Stimulated activated CD4-positive, alpha-beta T cell treated with anti-CD3 and anti-CD28 coated beads, Interleukin-1b, Interleukin-23, amount 100 ng/mL, for 1 hour (primary cell): ENCODE results near the gene BRSK2.

Source experiments
- DNase-seq, 2 donors: peaks; one replicate each; pipeline ENCODE4 v3.0.0-alpha.2; 2020; ENCODE audit warnings: low read depth in 2 of 2

Gene BRSK2

DNA sequence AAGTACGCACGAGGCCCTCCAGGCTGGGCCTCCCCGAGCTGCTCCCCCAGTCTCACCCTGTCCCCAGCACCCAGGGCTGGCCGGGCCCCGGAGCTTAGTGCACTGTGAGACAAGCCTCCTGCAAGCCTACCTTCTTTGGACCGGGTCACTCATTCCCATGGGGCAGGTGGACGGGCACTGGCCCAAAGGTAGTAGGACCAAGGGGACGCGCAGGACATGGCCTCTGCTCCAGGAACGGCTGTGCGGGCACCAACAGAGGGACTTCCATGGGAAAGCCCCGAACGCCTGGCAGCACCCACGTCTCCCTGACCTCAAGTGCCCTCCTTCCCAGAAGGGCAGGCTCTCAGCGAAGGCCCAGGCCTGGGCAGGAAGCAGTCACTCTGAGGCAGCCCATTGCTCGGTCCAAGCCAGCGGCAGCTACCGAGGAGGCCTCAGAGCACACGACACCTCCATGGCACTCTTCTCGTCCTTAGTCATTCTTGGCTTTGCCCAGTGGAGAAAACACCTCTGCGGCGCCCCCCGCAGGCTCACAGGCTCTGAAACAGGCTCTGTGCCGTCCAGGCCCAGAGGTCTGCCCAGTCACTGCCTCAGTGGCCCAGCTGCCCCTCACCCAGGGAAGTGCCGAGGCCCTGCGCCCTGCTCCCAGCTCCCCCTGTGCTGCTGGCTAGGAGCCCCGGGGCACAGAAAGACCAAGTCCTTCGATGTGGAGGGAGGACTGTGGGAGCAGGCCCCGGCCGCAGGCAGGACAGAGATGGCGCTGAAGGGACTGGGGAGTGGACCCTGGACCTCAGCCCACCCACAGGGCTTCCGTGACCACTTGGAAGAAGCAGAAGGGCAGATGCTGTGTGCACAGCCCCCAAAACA, 93.1 kb downstream of the BRSK2 start:
- DNase-seq = no peak

DNA sequence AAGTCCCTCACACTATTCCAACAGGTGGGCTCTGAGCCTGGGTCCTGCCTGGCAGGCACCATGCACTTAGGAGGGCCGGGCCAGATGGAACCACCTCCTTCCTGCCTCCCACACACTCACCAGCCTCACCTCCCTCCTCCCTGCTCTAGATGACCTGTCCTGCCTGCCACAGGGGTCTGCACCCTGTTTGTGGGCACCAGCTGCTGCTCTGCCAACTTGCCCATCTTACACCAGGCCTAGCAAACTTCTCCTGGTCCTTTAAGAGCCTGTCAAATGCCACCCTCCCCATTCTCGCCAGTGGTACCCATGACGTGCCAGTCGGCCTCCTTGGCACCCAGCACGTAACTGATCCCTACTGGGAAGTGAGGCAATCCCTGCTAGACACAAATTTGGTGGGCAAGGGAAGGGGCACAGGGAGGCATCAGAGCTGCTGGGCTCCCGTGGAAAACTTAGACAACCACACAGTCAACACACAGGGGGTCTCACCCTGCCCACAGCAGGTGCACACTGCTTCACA, 93.8 kb downstream of the BRSK2 start:
- DNase-seq = no peak

DNA sequence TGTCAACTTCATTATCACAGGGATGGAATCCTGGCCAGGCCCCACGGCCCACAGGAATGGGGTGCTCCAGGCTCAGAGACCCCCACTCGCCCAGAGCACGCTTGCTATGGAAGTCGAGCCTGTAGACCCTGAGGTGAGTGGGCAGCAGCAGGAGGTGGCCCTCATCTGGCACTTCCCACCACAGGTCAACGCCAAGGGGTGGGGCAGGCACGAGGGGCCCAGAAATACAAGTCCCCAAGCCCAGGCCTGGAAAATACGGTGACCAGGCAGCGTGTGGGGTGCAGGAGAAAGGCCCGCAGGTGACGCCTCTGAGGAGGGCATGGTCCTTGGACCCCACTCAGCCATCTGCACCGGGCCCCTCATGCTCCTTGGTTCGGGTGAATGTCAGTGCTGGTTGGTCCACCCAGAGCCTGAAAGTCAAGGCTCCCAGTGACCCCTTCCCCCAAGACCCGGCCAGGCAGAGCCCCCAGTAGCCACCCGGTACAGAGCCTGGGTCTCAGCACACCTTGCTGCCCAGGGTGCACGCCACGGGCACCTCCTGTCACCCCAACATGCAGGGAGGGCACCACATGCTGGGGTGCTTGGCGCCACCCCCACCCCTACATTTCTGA, 94.4 kb downstream of the BRSK2 start:
- DNase-seq = no peak

DNA sequence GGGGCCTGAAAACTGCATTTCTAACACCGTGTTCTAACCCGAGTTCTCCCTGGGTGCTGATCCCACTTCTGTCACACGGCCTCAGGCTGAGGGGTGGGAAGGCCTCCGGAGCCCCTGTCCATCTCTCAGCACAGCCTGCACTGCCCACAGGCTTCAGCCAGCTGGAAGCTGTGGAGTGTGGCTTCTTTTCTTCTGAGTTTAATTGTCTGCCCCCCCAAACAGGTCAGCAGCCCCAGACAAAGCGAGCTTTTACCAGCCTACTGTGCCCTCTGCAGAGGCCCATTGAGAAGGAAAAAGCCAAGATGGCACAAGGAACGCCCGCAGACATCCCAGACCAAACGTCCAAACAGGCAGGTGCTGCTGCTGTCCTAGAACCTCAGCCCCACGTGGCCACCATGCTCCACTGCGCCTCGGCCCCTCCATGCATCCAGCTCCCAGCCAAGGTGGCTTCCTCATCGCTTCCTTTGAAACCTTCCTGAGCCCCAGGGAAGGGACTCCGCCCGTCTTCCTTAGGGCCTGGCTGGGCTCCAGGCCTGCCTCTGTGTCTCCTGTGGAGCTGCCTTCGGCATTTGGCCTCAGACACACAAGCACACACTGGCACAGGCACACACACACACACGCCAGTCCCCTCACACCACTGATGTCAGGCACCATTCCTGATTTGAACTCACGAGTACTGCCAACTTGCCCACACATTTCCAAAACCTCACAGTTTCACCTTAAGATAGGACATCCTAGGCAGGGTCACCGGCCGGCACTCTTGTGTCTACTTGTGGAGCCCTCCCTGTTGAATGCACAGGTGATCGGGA, 95.2 kb downstream of the BRSK2 start:
- DNase-seq = no peak

DNA sequence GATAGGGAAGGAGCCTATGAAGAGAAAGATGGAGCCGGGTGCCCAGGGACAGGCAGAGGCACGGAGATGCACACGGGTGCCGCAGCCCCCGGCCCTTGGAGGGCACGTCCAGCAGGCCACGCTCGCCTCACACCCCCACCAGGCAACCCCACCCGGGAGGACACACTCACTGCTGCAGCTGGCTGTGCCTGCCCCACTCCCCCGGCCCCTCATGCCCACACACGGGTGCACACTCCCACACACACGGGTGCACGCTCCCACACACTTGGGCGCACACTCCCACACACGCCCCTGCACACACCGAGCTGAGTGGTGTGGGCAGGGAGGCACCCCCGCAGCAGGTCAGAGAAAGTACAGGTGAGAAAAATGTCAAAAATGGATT, 95.8 kb downstream of the BRSK2 start:
- no peak for DNase-seq

DNA sequence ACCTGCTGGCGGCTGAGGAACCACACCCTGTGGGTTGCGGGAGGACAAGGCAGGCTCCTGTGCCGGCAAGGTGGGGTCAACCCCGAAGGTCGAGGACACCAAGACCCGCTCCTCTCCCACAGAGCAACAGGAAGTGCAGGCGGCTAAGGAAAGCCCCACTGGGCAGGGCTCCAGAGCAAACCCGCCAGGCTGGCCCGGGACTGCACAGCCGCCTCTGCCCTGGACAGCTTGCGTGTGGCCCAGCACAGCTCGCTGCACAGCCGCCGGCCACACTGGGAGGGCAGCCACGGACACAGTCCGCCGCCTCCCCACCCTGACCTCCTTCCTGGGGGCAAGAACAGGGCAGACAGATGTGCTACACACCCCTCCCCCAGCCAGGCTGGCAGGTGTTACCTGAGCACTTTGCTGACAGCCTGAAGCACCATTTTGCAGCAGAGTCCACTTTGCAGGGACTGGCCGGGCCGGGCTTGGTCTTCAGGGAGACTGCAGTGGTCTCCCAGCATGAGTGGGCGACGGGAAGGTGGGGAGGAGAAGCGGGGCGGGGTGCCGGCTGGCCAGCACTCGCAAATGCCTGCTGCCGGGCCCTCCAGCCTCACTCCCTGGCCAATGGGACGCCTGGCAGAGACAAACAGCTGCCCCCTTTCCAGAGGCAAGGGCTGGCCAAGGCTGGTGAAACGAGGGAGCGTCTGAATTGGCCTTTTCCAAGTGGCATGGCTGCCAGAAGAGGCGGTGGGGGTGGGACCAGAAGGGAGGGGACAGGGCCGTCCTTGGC, 96.5 kb downstream of the BRSK2 start, which contains the start of gene MOB2:
Gene MOB2 (minus strand): TSS at position 726 of the 772 bp plus-strand sequence. CDS start 223 bp downstream, at position 503.
- DNase-seq = no peak

DNA sequence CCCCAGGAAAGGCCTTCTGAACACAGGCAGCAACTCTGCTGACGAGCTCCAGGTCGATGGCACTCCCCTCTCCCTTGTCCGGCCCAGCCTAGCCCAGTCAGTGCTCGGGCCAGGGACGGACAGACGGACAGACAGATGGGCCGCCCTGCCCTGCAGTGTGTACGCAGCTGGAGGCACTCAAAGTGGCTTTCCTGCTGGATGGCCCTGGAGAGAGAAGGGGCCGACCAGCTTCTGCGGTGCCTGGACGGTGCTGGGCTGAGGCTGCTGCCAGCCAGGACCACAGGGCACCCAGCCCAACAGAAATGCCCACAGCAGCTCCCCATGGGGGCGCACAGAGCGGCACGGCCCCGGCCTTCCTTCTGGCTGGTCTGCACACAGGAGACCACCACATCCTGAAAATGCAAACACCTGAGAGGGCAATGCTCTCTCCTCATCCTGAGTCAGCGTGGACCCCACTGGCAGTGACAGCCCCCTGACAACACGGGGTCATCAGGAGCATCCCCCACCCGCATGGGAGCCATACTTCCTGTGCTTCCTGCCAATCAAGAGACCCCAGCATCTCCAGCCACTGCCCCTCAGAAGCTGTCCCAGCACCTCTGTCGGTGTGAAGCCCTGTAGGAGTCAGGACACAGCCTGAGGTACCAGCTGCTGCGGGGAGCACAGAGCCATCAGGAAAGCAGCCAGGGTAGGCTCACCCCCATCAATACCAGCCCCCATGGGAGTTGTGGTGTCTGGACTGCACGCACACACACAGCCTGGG, 97.5 kb downstream of the BRSK2 start:
- DNase-seq = no peak

DNA sequence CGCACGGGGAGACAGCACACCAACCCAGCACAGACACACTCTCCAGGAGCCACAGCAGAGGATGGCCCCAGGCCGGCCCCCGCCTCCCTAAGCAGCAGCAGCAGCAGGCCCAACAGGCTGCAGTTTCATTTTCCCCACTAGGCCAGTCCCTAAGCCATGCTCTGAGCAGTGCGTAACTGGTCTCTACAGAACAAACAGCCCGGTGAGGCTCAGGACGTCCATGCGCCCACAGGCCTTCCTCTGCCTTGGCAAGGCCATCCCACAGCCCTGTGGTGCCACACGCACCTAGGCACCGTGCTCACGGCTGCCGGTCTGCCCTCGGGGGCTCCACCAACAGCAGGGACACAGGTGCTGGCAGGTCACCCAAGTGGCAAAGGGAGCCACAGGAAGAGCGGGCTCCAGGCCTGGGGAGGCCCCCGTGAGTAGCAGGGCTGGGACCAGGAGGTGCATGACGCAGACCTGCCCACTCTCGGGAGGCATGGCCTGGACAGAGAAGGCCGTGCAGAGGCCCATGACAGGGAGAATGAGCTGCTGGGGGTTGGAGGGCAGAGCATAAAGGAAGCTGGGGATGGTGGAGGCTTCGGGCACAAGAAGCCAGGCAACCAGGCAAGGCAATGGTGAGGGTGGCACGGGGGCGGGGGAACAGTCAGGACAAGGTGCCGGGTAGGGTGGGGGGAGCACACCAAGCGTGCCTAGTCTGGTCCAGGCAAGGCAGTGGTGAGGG, 98.3 kb downstream of the BRSK2 start:
- no peak for DNase-seq

DNA sequence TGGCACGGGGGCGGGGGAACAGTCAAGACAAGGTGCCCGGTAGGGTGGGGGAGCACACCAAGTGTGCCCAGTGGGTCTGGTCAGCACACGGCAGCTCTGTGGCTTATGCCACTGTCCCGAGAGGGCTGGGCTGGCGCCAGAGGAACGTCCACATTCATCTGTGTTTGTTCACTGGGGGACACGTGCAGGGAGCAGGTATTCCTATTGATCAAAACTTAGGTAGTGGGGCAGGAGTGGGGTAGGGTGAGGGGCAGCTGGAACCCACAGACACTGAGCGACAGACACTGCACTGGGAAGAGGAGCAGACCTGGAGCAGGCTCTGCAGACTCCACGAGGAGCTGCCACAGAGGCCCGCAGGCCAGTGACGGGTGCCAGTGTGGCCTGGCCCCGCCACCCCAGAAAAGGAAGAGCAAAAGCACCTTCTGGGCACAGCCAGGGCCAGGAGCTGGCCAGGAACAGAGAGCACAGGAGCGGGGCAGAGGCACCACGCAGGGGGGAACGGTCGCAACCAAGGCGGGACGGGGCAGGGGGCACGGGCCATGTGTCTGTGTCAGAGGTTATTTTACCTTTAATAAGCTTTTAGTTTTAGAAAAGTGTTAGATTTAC, 98.9 kb downstream of the BRSK2 start:
- no peak for DNase-seq

DNA sequence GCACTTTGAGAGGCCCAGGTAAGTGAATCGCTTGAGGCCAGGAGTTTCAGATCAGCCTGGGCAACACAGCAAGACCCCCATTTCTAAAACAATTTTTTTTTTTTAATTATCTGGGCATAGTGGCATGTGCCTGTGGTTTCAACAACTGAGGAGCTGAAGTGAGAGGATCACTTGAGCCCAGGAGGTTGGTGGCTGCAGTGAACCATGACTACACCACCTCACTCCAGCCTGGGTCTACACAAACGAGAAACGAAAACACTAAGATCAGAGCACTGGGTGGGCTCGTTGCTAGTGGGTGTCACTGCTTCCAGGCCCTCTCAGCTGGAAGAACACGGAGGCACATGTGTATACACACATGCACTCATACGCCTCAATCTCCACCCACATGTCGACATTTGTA, 100.9 kb downstream of the BRSK2 start:
- DNase-seq = no peak

DNA sequence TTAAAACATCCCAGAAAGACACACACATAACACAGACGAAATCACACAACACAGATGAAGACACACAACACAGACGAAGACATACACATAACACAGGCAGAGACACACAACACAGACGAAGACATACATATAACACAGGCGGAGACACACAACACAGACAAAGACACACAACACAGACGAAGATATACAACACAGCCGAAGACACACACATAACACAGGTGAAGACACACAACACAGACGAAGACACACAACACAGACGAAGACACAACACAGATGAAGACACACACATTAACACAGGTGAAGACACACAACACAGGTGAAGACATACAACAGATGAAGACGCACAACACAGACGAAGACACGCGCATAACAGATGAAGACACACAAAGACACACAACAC, 101.6 kb downstream of the BRSK2 start:
- DNase-seq = no peak

DNA sequence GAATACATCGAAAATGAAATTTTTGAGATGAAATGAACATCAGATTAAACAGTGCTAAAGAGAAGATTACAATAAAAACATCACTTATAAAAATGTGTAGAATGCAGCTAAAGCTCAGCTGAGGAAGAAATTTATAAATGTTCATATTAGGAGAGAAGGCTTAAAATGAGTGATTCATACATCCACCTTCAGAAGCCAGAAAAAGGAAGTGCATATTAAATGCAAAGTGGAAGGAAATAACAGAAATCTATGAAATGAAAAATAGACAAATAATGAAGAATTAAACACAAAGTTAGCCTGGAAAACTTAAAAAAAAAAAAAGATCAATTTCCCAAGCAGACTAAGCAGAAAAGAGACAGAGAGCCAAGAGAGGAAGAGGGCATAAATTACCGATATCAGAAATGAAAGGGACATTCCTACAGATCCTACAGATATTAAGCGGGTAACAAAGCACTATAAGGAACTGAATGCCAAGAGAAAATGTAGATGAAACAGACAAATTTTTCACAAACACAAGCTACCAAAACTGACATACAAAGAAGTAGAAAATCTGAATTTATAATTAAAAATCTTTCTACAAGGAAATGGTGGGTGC, 104.0 kb downstream of the BRSK2 start:
- no peak for DNase-seq

DNA sequence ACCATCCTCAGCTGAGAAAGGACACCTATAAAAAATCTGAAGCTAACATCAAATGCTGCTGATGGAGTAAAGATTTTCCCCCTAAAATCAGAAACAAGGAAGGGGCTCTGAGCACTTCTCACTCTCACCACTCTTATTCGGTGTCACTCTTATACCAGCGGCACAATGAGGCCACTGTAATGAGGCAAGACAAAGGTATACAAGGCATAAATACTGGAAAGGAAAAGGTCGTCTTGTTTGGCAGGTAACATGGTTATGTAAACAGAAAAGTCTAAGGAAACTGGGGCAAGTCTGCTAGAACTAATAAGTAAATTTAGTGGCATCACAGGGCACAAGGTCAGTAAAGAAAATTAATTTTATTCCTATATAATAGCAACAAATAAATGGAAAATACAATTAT, 104.9 kb downstream of the BRSK2 start:
- no peak for DNase-seq

DNA sequence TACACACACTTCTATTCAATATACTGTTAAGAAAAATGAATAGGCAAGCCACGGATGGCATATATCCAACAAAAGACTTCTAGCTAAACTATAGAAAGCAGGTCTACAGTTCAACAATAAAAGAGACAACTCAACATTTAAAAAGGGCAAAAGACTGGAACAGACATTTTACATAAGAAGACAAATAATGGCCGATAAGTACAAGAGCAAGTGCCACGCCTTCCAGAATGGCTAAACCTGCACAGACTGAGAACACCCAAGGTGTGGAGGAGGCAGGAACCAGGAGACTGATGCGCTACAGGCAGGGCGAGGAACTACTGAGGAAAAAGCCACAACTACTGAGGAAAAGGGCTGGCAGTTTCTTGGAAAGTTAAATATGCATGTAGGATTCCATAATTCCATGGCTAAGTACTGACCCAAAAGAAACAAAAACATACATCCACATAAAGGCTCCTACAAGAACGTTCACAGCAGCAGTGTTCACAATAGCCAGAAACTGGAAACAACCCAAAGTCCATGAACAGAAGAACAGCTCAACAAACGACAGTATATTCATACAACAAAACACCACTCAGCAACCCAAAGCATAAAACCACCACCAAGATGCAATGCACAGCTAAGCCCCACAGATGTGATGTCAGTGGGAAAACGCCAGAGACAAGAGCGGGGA, 106.5 kb downstream of the BRSK2 start:
- no peak for DNase-seq

DNA sequence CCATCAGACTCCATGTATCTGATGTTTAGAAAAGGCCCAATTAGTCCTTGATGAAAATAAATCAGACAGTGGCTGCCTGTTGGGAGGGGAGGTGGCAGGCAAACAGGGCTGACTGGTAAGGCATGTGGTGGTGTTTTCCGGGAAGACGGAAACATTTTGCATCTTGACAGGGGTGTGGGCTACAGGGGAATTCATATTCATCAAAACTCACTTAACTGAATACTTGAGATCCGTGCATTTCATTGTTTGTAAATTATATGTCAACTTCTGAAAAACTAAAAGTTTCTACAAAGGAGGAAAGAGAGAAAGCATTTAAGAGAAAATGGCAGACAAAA, 107.0 kb downstream of the BRSK2 start:
- no peak for DNase-seq

DNA sequence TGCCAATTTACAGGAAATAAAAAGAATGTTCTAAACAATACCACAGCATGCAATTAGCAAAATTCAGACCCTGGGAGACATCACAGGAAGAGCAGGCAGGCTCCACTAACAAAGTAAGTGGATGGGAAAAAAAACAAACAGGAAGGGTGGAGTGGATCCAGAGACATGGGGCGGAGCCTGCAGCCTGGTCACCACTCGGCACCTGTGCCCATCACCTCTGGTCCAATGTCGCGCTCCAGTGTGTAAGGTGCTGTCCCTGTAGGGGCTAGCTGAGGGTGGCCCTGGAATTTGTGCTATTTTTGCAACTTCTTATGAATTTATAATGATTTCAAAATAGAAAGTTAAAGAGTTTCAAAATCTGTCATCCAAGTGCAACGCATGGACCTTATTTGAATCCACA, 107.9 kb downstream of the BRSK2 start:
- DNase-seq = no peak

DNA sequence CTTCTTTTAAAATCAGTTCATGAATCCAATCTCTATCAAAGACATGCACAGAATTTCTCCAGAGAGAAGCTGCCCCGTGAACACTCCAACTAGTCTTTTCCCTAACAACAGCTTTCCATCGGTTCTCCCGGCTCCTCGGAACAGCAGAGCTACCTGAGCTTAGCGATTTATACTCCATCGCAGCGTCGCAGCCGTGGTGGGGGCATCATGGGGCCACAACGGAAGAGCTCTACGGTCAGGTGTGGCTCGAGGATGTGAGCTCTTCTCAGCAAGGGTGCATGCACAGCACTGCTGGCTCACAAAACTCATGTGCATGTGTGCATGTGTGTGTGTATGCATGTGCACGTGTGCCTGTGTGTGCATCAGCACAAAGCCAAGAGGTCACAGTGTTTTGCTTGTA, 108.5 kb downstream of the BRSK2 start:
- no peak for DNase-seq

DNA sequence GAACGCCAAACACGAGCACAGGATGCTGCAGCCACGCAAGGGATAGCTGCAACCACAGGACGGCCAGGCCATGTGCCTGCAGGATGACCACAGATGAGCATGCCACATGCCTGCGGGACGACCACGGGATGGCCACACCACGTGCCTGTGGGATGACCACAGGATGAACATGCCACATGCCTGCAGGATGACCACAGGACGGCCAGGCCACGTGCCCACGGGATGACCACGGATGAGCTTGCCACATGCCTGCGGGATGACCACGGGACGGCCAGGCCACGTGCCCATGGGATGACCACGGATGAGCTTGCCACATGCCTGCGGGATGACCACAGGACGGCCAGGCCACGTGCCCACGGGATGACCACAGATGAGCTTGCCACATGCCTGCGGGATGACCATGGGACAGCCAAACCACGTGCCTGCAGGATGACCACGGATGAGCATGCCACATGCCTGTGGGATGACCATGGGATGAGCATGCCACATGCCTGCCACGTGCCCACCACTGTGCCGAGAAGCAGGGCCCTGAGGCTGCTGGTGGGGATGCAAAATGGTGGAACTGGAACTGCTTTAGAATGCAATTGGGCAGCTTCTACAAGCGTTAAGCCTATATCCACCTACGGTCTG, 109.6 kb downstream of the BRSK2 start:
- DNase-seq = no peak
